Esophagus muscularis mucosa (tissue), 4 donors: Measurements from ENCODE around the gene ANXA10. TPM values are rescaled to one million over a fixed set of nuclear protein-coding genes. Genes with fewer than 3 reads are reported as not detected.

Experiments used
- DNase-seq: peaks from one replicate; pipeline ENCODE4 v3.0.0-alpha.2; 2017; ENCODE audit errors: extremely low spot score
- H3K27ac ChIP-seq, 4 donors: fragments of 200-600 bp; sonication (generic); replicated peaks in 1 of 4; 1 replicate in 3 of 4; 2 replicates in 1 of 4; pipeline ENCODE4 v1.5.1; 2016 to 2019; ENCODE audit warnings: mild to moderate bottlenecking in 1 of 4
- H3K27me3 ChIP-seq, 4 donors: fragments of 200-600 bp; sonication (generic); one replicate each; pipeline versions ENCODE4 v1.5.1 to v1.6.0; 2016 to 2019
- H3K36me3 ChIP-seq, 4 donors: fragments of 200-600 bp; sonication (generic); one replicate each; pipeline ENCODE4 v1.5.1; 2016 to 2019
- H3K4me1 ChIP-seq, 4 donors: fragments of 200-600 bp; sonication (generic); one replicate each; pipeline ENCODE4 v1.5.1; 2016 to 2019
- H3K4me3 ChIP-seq, 4 donors: fragments of 200-600 bp; sonication (generic); 1 replicate in 2 of 4; 2 replicates in 2 of 4; pipeline ENCODE4 v1.5.1; 2016 to 2019; ENCODE audit warnings: mild to moderate bottlenecking in 4 of 4, moderate library complexity in 1 of 4
- H3K9me3 ChIP-seq, 4 donors: fragments of 200-600 bp; sonication (generic); 1 replicate in 3 of 4; 2 replicates in 1 of 4; pipeline ENCODE4 v1.5.1; 2016 to 2019
- EP300 ChIP-seq: sonication (generic); formaldehyde crosslinking; IDR thresholded peaks from one replicate; pipeline ENCODE4 v1.6.1; 2017; ENCODE audit warnings: antibody characterized with exemption
- POLR2A ChIP-seq: fragments of 450-650 bp; IDR thresholded peaks from one replicate; pipeline ENCODE4 v1.6.1; 2017; ENCODE audit warnings: antibody characterized with exemption, moderate library complexity, mild to moderate bottlenecking, low read depth
- POLR2AphosphoS5 ChIP-seq, 2 donors: sonication (generic); formaldehyde crosslinking; IDR thresholded peaks; one replicate each; pipeline ENCODE4 v1.6.1; 2017; ENCODE audit warnings: antibody characterized with exemption in 2 of 2
- WGBS: methylation state at CpG from one replicate; pipeline ENCODE4 v1.1.5; 2018; 5-methylcytosine and 5-hydroxymethylcytosine counted together
- intact Hi-C: fragments of 100-400 bp; cut with DNase I; formaldehyde crosslinking; loops from one replicate; pipeline ENCODE4 v1.15.1; 2023
- total RNA-seq, 4 donors: library from RNA; depleted of rRNA; stranded (reverse); fragments of >200 nt; gene quantifications; one replicate each; pipeline versions ENCODE4 v1.1.0 to v1.2.1, GENCODE V29; 2016
- TF ChIP-seq, protein P1 (sequence below), 3 experiments: fragments of 200-600 bp in 2 of 3; fragments of 450-650 bp in 1 of 3; sonication (generic) in 2 of 3; IDR thresholded peaks; one replicate each; pipeline ENCODE4 v1.5.1; 2017 to 2019; ENCODE audit warnings: antibody characterized with exemption in 3 of 3, mild to moderate bottlenecking in 2 of 3, moderate library complexity in 1 of 3

ANXA10 gene
- total RNA-seq, 4 donors from 2014 or later, result 4.6 TPM; not detected in 3

DNA sequence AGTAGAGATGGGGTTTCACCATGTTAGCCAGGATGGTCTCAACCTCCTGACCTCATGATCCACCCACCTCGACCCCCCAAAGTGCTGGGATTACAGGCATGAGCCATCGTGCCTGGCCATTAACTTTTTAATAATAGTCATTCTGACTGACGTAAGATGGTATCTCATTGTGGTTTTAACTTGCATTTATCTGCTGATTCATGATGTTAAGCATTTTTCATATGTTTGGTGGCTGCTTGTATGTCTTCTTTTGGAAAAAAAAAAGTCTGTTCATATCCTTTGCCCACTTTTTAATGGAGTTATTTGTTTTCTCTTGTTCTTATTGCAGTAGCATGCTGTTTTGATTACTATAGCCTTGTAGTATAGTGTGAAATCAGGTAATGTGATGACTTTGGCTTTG is 45.8 kb downstream of the ANXA10 start:
- TF ChIP-seq POLR2A (no peak), EP300 (no peak), POLR2AphosphoS5 (IDR thresholded peaks at IDR 0.05) (no peak)
- TF ChIP-seq, protein P1, sequence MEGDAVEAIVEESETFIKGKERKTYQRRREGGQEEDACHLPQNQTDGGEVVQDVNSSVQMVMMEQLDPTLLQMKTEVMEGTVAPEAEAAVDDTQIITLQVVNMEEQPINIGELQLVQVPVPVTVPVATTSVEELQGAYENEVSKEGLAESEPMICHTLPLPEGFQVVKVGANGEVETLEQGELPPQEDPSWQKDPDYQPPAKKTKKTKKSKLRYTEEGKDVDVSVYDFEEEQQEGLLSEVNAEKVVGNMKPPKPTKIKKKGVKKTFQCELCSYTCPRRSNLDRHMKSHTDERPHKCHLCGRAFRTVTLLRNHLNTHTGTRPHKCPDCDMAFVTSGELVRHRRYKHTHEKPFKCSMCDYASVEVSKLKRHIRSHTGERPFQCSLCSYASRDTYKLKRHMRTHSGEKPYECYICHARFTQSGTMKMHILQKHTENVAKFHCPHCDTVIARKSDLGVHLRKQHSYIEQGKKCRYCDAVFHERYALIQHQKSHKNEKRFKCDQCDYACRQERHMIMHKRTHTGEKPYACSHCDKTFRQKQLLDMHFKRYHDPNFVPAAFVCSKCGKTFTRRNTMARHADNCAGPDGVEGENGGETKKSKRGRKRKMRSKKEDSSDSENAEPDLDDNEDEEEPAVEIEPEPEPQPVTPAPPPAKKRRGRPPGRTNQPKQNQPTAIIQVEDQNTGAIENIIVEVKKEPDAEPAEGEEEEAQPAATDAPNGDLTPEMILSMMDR (IDR thresholded peaks at IDR 0.05), result no peak
- no peaks in the 10 kb centered on the region for H3K4me1 ChIP-seq
- H3K27me3 ChIP-seq, result no peaks in the 10 kb centered on the region
- H3K4me3 ChIP-seq, result no peak overlapping the region
- no peaks in the 10 kb centered on the region for H3K36me3 ChIP-seq
- no peak overlapping the region for H3K27ac ChIP-seq
- no peak for DNase-seq
- no peaks in the 10 kb centered on the region for H3K9me3 ChIP-seq
- 77% methylated on average over 3 of the region's 3 CpGs for WGBS
- intact Hi-C loops, result no loop called here

DNA sequence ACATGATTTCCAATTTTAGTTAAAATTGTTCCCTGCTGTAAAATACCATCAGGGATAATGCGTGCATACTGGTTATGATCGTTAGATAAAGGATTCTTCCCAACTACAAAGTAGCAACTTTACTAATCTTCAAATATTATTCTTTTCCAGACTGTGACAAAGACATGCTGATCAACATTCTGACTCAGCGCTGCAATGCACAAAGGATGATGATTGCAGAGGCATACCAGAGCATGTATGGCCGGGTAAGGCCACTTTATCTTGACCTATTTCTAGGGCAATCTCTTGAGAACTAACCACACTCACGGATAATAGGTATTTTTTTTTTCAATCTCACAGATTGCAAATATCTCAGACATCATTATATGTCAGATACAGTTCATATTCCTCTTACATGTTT is 47.0 kb downstream of the ANXA10 start:
- TF ChIP-seq POLR2A, result no peak
- TF ChIP-seq EP300, result no peak
- TF ChIP-seq, protein P1 (IDR thresholded peaks at IDR 0.05), result no peak
- no peak for TF ChIP-seq POLR2AphosphoS5 (IDR thresholded peaks at IDR 0.05)
- Histone ChIP-seq H3K4me3 (no peak overlapping the region), H3K27me3 (no peaks in the 10 kb centered on the region)

DNA sequence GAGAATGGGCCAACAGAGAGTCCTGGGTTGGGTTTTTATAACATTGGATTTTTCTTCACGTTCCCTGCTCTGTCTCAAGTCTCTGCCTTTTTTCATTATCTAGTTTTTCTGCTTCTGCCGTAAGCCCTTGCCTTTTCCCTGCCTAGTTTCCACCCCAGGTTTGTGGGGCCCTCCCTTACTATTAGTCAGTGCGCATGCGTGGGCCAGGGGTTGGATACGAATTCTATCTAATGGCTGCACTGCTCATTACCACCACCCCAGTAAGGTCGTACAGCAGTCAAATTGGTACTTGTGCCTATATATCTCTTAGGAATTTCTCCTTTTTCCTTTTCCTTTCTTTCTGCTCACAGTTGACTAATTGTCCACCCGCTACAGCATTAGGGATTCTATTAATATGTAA is 49.4 kb downstream of the ANXA10 start:
- TF ChIP-seq POLR2A, result no peak
- TF ChIP-seq POLR2AphosphoS5 (IDR thresholded peaks at IDR 0.05), result no peak
- TF ChIP-seq, protein P1 (IDR thresholded peaks at IDR 0.05), result no peak
- 93% methylated on average over 7 of the region's 7 CpGs for WGBS
- Histone ChIP-seq H3K9me3 (no peaks in the 10 kb centered on the region), H3K4me1 (no peaks in the 10 kb centered on the region), H3K4me3 (no peak overlapping the region), H3K27ac (no peak overlapping the region), H3K36me3 (no peaks in the 10 kb centered on the region), H3K27me3 (no peaks in the 10 kb centered on the region)
- intact Hi-C loops, result no loop called here
- no peak for DNase-seq

More for the DNA sequence above, 47.0 kb downstream of the ANXA10 start:
- WGBS, result 88% methylated on average over 5 of the region's 5 CpGs
- Histone ChIP-seq H3K27ac (no peak overlapping the region), H3K36me3 (no peaks in the 10 kb centered on the region), H3K9me3 (no peaks in the 10 kb centered on the region), H3K4me1 (no peaks in the 10 kb centered on the region)
- no peak for DNase-seq
- intact Hi-C loops, result no loop called here

DNA sequence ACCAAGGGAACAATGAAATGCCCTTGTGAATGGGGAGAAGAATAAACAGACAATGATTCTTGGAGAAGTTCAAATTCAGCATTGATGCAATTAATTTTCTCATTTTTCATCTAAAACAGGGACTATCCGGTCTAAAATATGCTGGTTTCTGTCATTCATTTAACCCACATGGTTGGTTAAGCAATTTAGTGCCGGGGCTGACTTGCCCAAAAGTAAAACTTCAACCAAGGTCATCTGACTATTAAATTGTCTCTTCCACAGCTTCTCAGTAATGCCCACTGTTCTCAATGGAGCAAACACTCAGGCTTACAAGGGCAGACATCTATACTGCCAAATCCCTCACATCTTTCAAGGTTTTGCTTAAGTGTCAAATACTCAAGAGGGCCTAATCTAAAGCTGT is 51.3 kb downstream of the ANXA10 start:
- Histone ChIP-seq H3K4me1 (no peaks in the 10 kb centered on the region), H3K36me3 (no peaks in the 10 kb centered on the region), H3K9me3 (no peaks in the 10 kb centered on the region), H3K27me3 (no peaks in the 10 kb centered on the region), H3K27ac (no peak overlapping the region), H3K4me3 (no peak overlapping the region)
- no peak for TF ChIP-seq POLR2A
- no peak for TF ChIP-seq EP300
- TF ChIP-seq, protein P1 (IDR thresholded peaks at IDR 0.05), result no peak
- no peak for TF ChIP-seq POLR2AphosphoS5 (IDR thresholded peaks at IDR 0.05)
- DNase-seq, result no peak
- intact Hi-C loops, result no loop called here
- WGBS, result 77% methylated on average over 2 of the region's 2 CpGs

DNA sequence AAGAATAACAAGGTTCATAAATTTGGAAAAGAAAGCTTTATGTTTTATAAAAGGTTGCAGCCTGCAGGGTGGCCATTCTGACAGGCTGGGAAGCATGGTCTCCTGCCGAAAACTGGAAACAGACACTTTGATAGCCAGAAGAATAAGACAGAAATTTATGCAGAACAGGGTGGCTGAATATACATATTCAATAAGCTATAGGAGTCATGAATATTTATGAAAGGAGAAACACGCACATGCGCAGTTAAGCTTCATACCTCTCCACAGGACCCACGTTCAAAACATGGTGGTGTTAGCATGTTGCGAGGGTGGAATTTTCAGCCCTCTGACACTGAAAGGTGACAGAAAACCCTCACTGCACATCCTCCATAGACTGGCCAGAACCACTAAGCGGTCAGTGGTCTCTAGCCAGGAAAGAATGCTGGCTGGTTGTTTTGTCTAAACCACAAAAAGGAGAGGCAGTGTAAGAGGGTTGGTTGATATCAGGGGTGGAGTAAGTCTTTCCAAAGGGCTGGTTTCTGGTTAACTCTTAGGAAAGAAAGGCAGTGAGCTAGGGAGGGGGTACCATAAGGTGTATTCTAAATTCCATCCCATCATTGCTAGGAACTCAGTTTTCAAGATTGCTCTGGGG is 58.2 kb downstream of the ANXA10 start:
- H3K4me1 ChIP-seq, result no peaks in the 10 kb centered on the region
- intact Hi-C loops, result loop anchor here (5.0 kb wide), 1 partner anchor 1128 kb away; no protein-coding TSS in a partner anchor
- no peaks in the 10 kb centered on the region for H3K9me3 ChIP-seq
- no peaks in the 10 kb centered on the region for H3K27me3 ChIP-seq
- no peak overlapping the region for H3K27ac ChIP-seq
- TF ChIP-seq, protein P1 (IDR thresholded peaks at IDR 0.05), result no peak
- TF ChIP-seq EP300 (no peak), POLR2A (no peak), POLR2AphosphoS5 (IDR thresholded peaks at IDR 0.05) (no peak)
- no peaks in the 10 kb centered on the region for H3K36me3 ChIP-seq
- H3K4me3 ChIP-seq, result no peak overlapping the region
- 83% methylated on average over 6 of the region's 6 CpGs for WGBS
- DNase-seq, result no peak
